Fibroblast of skin of scalp (primary cell): ENCODE data around the gene BCL11A.

Experiments used
- DNase-seq: peaks from one replicate; pipeline ENCODE4 v3.0.0-alpha.2; 2013

BCL11A gene

DNA sequence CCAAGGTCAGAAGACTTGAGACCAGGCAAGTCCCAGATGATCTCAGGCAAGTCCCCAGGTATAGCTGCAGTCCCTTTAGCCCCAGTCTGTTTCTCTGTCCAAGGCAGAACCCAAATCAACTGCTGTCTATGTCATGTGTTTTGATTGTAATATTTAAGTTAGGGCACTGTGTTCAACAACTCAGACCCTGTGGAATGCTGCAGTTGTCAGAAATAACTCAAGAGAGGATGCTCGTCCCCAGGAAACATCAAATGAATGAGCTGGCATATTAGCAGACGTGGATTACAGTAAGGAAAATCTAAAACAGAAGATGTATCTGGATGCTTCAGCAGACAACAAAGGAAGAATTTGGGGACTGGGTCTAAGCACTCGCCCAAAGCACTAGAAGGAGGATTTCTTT, 70.1 kb downstream of the BCL11A start:
- DNase-seq = peak; percentile 97

DNA sequence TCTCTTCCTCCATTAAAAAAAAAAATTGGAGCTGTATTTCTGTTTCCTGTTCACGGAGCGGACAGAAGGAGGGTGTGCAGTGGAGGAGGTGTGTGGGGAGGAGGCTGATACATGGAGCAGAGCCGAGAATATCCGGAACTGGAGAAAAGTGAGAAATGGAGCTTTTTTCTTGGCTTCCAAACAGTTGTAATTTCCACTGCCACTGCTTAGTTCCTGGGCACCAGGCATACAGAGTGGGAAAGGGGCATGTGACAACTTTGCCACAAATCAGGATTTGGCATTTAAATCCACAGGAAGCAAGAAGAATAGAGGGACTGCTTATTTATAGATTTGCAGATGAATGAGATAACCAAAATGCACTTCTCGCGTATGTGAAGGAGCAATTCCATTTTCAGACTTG, 71.2 kb downstream of the BCL11A start:
- DNase-seq = no peak

DNA sequence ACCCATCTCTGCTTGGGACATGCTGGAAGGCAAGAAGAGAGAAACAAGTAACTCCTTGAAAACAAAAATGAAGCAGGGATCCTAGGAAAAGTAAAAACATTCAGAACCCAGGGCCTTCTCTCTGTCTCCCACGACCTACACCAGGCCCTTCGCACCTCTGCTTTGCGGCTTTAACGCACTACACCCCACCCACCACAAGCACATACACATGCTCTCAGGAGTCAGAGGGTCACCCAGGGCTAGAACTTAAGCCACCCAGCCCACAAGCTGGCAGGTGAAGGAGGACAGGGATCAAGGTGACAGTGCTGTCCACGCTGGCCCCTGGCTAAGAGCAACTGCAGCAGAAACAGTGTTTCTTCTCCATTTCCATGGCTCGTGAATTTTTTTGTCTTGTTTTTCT, 72.2 kb downstream of the BCL11A start:
- no peak for DNase-seq

DNA sequence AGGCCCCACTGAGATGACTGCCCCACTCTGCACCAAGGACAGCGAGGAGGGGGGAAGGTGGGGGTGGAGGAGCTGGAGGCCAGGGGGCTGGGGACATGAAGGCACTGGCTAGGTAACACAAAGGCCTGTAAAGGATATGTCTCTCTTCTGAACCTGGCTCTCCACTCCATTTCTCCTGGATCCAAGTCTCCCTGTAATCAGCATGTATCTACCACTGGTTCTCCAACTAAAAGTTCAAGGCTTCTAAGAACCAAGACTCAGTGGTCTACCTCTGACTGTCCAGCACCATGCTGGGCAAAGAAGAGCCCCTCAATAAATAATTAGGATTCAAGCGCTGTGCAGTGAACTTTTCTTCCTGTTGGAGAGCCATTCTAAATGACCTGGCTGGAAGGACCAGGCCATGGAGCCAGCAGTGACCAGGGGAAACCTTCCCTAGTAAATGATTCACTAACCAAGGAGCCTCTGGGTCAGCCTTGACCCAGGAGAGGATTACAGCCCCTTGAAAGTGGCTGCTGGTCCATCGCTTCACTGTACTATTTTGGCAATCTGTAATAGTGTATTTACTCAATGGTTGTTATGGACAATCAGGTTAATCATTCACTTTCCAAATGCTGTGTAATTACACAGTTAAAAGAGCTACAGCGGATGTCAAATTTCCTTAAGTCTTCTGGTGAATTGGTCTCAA, 73.2 kb downstream of the BCL11A start:
- DNase-seq = no peak

DNA sequence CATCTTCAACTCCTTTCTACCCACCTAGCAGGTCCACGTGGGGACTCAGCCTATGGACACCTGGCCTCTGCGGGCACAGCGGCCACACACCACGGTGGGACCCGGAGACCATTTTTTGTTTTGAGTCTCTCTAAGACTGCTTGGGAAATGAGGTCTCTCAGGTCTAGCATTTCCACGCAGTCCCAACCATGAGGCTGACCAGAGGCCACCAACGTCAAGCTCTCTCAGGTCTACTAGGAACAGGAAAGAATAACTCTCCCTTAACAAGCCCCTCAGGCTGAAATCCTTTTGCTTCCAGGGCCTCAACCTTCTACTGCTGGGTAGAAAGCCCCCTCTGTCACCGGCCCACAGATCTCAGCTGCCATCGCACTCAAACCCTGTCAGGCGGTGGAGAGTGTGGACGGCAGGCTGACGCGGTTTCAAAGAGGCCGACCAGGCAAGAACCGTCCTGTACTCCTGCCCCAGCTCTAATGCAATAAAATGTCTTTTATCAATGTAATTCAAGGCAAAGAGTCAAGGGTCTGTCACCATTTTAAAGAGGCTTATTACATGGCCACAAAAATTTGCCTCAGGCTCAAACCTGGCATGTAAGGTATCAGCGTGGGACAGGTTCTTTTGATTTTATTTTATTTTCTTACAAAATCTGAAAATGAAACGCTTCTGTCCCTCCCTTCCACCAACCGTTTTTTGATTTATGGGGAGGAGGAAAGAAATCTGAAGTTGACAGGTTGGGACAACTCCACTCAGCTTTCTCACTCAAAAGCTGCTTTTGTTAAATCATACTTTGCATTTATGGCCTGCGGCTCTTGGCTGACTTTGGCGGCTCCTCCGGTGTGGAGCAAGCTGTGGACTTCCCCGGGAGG, 74.0 kb downstream of the BCL11A start:
- DNase-seq = no peak

DNA sequence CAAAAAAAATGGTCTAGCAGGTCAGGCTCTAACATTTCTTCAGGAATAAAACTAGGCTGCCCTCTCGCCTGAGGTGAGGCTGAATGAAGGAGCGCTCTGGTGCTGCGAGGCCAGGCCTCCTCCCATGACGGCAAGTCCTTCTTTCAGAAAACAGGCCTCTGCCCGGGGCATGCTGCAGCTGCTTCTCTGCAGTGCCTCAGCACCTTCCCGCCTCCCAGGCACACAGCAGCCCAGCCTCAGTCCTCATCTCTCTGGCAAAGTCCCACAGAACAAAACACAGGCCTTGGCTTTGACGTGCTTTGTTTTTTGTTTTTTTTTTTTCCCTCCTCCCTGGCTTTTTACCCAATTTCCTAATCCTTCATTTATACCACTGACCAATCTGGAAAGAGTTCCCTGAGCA, 74.8 kb downstream of the BCL11A start:
- no peak for DNase-seq

DNA sequence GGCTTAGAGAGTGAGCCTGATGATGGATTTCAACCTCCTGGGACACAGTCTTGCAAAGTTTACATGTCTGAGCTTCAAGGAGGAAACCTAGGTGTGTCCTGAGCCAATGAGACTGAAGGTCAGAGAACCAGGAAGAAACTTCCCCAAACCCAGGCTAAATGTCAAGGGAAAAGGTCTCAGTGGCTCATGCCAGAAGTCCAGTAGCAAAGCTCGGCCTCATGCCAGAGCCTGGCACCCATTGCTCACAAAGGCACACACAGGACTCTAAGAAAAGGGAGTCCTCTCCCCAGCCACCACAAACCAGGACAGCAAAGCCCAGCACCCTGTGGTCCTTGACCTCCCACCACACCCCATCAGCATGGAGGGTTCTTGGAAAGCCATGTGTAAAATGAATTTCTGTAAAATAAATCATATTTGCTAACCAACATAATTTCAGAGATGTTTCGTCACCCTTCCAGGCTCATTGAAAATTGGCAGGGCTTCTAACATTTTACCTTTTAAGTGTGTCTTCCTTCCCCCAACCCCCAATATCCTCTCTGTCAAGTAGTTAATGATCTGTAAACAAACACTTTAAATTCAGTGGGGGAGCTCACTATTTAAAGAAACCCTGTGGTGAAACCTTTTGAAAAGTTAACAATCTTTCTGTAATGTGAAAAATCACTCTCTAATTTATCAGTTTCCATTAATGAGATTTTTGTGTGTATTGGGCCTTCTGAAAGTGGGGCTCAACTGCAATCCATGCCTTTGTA, 77.1 kb downstream of the BCL11A start:
- DNase-seq = no peak

DNA sequence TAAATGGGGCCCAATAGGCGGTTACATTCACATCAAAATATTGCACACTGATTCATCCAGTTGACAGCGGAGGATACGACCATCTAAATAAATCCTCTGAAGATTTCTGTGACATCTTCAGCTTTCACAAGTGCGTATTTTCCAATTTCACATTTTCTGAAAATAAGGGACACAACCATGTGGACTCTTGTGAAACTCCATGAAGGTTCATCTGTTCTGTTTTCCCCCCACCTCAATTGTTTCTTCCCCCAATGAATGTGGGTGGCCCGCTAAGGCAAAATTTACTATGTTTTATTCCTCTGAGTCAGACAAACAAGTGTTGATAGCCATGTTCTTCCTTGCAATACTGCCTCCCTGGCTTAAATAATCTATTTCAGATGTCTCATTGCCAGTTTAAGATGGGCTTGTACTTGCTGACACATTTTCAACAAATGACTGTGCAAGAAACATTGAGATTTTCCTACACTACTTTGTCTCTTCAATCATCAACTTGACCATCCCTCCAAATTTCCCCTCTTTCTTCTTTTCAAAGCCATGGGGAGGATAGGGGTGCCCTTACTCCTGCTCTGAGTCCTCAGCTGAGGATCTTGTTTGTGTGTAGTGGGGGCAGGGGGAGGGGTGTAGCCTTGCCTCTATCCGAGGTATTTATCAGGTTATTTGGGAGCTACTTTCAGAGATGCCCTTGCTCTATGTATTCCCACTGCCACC, 78.2 kb downstream of the BCL11A start:
- DNase-seq = peak; percentile 72

DNA sequence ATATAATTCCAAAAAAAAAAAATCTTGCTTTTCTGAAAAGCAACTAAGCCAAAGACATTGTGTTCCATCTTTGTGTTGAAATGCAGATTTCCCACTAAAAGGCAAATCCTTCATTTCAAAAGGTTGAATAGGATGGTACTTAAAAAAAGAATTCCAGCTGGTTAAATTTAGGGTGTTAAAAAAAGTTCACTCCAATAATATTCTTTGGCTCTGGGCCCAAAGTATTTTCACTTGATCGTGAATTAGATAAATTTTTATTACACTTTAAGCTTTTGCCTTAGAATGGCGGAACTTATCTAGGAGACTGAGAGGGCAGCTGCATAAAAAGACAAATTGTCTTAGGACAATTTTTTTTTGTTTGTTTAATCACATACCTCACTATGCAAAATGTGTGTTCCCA, 79.2 kb downstream of the BCL11A start:
- no peak for DNase-seq

DNA sequence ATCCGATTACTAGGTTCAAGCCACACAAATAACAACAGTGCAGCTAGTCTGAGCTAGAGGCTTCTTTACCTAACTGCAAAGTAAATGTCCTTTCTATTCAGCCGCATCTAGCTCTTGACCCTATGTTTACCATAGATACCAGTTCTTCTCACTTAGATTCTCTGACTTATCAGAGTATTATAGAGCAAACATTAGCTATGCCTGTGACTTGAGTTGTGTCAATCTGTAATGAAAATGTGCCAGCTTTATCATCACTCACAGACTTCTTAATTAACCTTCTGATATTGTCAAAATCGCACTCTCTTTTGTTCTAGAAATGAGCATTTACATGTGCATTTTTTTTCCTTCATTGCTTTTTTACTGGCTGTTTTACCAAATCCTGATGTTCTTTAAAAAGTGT, 79.9 kb downstream of the BCL11A start:
- no peak for DNase-seq

DNA sequence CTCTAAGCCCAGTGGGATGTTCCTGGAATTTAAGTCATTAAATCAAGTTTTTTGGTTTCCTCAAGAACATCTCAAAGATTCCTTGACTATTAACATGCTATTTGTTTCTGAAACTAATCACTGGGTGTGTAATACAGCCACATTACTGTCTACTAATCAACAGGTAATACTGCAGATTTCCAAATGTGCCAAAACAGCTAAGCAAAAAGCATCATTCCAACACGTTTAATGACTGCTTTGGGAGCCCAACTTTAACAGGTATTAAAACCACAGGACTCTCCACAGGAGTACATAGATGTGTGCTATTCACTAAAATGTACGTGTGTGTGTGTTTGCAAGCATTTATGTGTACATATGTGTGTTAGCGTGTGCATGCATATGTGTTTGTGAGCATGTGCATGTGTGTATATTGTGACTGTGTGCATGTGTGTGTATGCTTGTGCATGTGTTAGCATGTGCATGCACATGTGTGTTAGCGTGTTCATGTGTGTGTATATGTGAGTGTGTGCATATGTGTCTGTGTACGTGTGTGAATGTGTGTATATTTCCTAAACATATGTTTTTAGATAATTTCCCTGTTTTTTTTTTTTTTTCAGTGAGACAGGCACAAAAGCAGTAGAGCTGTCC, 80.7 kb downstream of the BCL11A start:
- DNase-seq = no peak

DNA sequence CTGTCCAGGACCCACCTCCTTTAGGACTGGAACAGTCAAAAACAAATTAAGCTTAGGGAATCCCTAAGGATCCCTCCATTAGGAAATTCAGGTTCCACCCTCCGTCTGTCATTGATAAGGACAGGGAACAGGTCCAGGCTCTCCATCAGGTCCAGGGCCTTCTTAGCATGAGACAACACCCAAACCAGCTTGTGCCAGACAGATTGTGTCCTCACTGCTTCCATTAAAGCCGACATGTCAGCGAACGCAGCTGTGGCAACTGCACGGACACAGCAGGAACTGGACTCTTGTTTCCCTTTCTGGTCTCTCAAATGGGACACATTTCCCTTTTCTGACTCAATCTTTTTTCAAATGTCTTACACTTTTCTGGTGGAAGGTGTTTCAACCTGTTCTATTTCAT, 81.4 kb downstream of the BCL11A start:
- DNase-seq = no peak

DNA sequence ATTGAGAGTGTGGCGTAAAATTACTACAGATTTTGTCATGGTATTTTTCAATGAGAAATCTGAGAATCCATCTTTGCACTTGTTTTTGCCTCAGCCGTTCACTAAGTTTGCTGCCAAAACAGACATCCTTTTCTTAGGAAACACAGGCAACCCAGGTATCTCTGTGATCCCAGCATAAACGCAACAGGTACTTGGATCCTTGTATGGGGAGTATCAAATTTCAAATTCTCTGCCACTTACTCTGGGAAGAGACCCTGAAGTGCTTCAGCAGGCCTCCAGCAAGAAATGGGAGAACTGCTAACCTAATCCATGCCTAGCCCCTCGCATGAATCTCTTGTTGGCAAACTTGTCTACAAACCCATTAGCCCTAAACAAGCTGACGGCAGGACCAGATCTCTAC, 83.1 kb downstream of the BCL11A start:
- DNase-seq = no peak

DNA sequence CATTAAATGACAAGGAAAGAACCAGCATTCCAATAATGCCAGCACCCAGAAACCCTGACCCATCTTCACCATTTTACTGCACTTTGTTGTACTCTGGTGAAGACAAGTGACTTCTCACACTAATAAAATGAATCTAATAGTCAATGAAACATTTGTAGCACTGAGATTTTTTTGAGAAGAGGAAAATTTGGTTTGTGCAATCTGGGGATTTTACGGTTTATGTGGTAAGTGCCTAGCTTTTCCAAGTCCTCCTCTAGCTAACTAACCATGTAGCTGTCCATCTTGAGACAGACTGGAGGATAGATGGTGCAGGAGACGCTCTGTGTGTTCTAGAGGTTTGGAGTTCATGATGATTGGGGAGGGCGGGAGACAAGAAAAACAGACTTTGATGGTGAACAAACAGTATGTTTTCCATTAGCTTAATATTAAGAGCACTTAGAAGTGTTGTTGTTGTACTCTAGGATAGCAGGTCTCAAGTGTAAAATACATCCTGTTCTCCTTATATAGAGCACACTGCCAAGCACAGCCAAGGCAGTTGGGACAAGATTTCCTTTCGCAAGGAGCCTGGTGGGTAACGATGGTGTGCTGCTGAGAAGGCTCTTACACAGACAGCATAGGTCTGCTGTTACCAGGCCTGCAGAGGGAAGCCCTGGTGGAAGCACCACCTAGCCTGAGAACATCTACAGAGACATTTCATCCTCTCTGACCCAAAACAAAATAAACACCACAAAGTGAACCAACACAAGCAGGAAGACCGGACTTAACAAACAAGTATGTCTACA, 83.7 kb downstream of the BCL11A start:
- DNase-seq = no peak

DNA sequence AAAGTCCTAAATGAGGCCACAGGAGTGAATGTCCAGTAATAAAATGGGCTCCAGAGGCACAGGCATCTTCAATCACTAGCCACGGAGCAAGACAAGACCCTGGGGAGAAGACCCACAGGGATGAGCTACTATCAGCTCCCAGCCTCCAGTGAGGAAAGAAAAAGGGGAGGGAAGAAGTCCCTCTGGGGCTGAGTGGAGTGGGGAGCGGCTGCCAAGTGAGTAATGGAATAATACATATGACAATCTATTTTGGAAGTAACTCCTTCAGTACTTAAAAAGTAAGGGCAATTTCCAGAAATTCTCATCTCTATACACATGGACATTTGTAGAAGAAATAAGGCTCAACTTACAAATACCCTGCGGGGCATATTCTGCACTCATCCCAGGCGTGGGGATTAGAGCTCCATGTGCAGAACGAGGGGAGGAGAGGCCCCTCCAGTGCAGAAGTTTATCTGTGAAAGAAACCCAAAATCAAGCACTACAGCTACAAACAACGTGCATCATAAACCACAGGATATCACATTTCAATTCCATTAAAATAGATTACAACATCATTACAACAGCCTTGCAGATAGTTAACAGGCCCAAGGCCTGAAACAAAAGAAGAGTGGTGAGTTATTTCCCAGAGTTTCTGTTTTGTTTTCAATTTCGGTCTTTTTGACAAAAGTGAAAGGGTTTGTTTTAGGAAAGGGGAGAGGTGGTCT, 84.9 kb downstream of the BCL11A start:
- peak; percentile 63 for DNase-seq

DNA sequence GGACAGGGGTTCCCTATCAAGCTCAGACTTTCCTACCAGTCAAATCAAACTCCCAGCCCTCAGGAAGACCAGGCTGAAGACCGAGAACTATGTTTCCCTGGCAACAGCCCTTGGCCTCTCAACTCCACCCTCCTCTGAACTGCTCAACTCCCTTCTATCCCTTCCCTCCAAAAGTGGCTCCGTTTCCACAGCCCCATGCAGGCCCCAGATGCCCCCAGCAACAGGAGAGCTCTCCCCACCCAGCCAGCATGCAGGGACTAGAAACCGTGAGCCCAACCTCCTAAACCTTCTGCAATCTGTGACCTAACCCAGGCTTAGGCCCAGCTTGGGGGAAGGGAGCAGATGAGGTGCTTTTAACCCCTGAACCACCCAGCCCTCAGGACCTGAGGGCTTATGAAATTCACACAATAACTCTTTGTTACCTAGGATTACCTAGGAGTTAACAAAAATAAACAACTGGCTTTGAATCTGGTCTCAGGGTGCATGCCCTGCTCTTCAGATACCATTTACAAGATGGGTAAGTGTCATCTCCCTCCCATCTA, 87.2 kb downstream of the BCL11A start:
- no peak for DNase-seq

DNA sequence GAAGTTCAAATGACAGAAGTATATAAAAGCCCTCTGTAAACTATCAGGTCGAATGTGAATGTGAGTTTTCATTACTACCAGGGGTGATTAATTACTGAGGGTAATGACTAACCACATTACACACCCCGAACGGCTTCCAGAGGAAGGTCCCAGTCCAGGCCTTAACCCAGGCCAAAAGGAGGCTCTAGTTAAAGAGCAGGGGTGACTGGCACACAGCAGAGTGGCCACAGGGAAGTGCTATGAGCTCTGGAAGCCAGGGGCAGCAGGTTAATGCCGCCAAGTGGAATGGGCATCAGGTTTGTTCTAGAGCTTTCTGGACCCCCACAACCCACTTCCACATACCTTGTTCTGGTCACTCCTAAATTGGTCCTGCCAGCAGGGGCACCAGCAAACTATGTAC, 87.7 kb downstream of the BCL11A start:
- no peak for DNase-seq

DNA sequence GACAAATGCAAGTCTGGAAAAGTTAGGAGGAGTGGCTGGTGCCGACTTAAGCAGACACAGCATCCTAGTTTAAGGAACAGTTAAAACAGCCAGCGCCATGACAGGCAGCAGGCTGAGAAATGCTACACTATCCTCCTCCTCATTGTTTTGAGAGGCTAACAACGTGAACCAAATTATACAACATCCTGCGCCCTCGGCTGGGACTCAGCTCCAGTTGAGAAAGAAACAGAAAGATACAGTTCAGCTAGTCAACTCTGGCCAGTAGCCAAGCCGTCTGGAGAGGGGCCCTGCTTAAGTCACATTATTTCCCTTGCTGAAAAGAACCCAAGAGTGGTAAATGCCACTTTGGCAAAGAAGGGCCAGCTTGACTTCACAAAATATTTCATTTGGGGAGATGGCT, 90.2 kb downstream of the BCL11A start:
- peak; percentile 80 for DNase-seq

DNA sequence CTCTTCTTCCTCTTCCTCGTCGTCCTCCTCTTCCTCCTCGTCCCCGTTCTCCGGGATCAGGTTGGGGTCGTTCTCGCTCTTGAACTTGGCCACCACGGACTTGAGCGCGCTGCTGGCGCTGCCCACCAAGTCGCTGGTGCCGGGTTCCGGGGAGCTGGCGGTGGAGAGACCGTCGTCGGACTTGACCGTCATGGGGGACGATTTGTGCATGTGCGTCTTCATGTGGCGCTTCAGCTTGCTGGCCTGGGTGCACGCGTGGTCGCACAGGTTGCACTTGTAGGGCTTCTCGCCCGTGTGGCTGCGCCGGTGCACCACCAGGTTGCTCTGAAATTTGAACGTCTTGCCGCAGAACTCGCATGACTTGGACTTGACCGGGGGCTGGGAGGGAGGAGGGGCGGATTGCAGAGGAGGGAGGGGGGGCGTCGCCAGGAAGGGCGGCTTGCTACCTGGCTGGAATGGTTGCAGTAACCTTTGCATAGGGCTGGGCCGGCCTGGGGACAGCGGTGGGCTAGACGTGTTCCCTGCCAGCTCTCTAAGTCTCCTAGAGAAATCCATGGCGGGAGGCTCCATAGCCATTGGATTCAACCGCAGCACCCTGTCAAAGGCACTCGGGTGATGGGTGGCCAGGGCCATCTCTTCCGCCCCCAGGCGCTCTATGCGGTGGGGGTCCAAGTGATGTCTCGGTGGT, 91.9 kb downstream of the BCL11A start:
- DNase-seq = no peak
